Keratinocyte (primary cell): ENCODE data around the gene LRRC7. TPM values are rescaled to one million over a fixed set of nuclear protein-coding genes. Genes with fewer than 3 reads are reported as not detected.

ENCODE experiments used
- DNase-seq: peaks from one replicate; pipeline ENCODE4 v3.0.0-alpha.2; 2011; ENCODE audit warnings: low read depth, missing footprints, low spot score
- FAIRE-seq: peaks from 2 replicates; lab custom pipeline; 2011; peaks lifted over from hg19 to GRCh38; lab: Jason Lieb, UNC
- H2AFZ ChIP-seq: 2 replicates; pipeline ENCODE4 v1.6.0; 2012; ENCODE audit warnings: low read length, control low read depth, inconsistent platforms; ENCODE audit not compliant: control insufficient read depth
- H3K27ac ChIP-seq: 2 replicates; pipeline ENCODE4 v1.5.1; 2011; ENCODE audit warnings: low read length; ENCODE audit not compliant: control insufficient read depth, insufficient read depth
- H3K27me3 ChIP-seq: 3 replicates; pipeline ENCODE4 v1.6.0; 2011; ENCODE audit warnings: low read length; ENCODE audit not compliant: control insufficient read depth, insufficient read depth; ENCODE audit errors: extremely low read depth
- H3K36me3 ChIP-seq, 2 experiments: 2 replicates in 1 of 2; 3 replicates in 1 of 2; pipeline ENCODE4 v1.5.1; 2011; ENCODE audit warnings: low read length in 2 of 2, mild to moderate bottlenecking in 1 of 2; ENCODE audit not compliant: control insufficient read depth in 2 of 2, insufficient read depth in 2 of 2; ENCODE audit errors: extremely low read depth in 1 of 2
- H3K4me1 ChIP-seq: 3 replicates; pipeline ENCODE4 v1.5.1; 2011; ENCODE audit warnings: low read length; ENCODE audit not compliant: control insufficient read depth, insufficient read depth; ENCODE audit errors: extremely low read depth
- H3K4me2 ChIP-seq: 3 replicates; pipeline ENCODE4 v1.6.0; 2011; ENCODE audit warnings: low read depth, low read length; ENCODE audit not compliant: control insufficient read depth, insufficient read depth; ENCODE audit errors: extremely low read depth
- H3K4me3 ChIP-seq, 3 experiments: fragments of 200-600 bp in 1 of 3; sonication (generic) in 1 of 3; 2 replicates in 2 of 3; 3 replicates in 1 of 3; pipeline ENCODE4 v1.5.1; 2011 to 2016; ENCODE audit warnings: low read length in 3 of 3, mild to moderate bottlenecking in 3 of 3, control low read depth in 2 of 3, inconsistent platforms in 1 of 3, low read depth in 1 of 3, mixed read lengths in 1 of 3, mixed run types in 1 of 3, moderate library complexity in 1 of 3; ENCODE audit not compliant: control insufficient read depth in 2 of 3, insufficient read depth in 2 of 3; ENCODE audit errors: extremely low read depth in 1 of 3
- H3K79me2 ChIP-seq: 2 replicates; pipeline ENCODE4 v1.6.0; 2012; ENCODE audit warnings: low read length; ENCODE audit not compliant: control insufficient read depth, insufficient read depth
- H3K9ac ChIP-seq: 3 replicates; pipeline ENCODE4 v1.6.0; 2011; ENCODE audit warnings: low read length; ENCODE audit not compliant: control insufficient read depth, insufficient read depth; ENCODE audit errors: extremely low read depth
- H3K9me1 ChIP-seq: 3 replicates; pipeline ENCODE4 v1.6.0; 2011; ENCODE audit warnings: low read length; ENCODE audit not compliant: control insufficient read depth, insufficient read depth; ENCODE audit errors: extremely low read depth
- H3K9me3 ChIP-seq: 2 replicates; pipeline ENCODE4 v1.5.1; 2012; ENCODE audit warnings: low read depth, low read length; ENCODE audit not compliant: control insufficient read depth
- H4K20me1 ChIP-seq: 3 replicates; pipeline ENCODE4 v1.6.0; 2011; ENCODE audit warnings: low read length; ENCODE audit not compliant: control insufficient read depth, insufficient read depth; ENCODE audit errors: extremely low read depth
- CTCF ChIP-seq, 3 experiments: IDR thresholded peaks in 1 of 3; conservative IDR thresholded peaks in 1 of 3; optimal IDR thresholded peaks in 1 of 3; 2 replicates in 2 of 3; 3 replicates in 1 of 3; pipeline versions ENCODE3 to v1.5.1; 2011; ENCODE audit warnings: low read length in 3 of 3, mild to moderate bottlenecking in 3 of 3, moderate library complexity in 2 of 3, control low read depth in 1 of 3, inconsistent platforms in 1 of 3; ENCODE audit not compliant: insufficient read depth in 2 of 3; ENCODE audit errors: extremely low read depth in 1 of 3
- EZH2 ChIP-seq: IDR thresholded peaks from one replicate; pipeline ENCODE4 v1.6.1; 2012; ENCODE audit warnings: inconsistent platforms, mild to moderate bottlenecking, low read length, moderate library complexity
- dilution Hi-C: fragments of 300-500 bp; cut with MboI; formaldehyde crosslinking; loops from one replicate; pipeline ENCODE4 v1.7.0; 2020; ENCODE audit warnings: low sequenced_read_pairs; ENCODE audit not compliant: extremely low pct_ligation_motif_present
- polyA plus RNA-seq, 5 experiments: library from polyadenylated mRNA; depleted of rRNA in 3 of 5; stranded (reverse) in 3 of 5; stranded (forward) in 1 of 5; unstranded in 1 of 5; fragments of >200 nt; gene quantifications; 1 replicate in 1 of 5; 2 replicates in 3 of 5; 3 replicates in 1 of 5; pipeline versions ENCODE4 v1.2.1 to v1.2.3, GENCODE V29; 2011 to 2012; ENCODE audit warnings: missing spikeins in 2 of 5, low read depth in 1 of 5, low replicate concordance in 1 of 5

Gene LRRC7
- polyA plus RNA-seq, 1 donor (not counting 4 experiments of a cell fraction or from before 2014, with no cell fraction given): 0.28 TPM

GRCh38 chr1:69688193-69688592 lies 120.5 kb downstream of the LRRC7 start:
- Histone ChIP-seq H3K9ac (no peak overlapping the region), H4K20me1 (no peaks in the 10 kb centered on the region), H3K27ac (no peak overlapping the region), H3K79me2 (no peaks in the 10 kb centered on the region), H3K27me3 (no peaks in the 10 kb centered on the region), H3K4me2 (no peak overlapping the region), H3K36me3 (no peaks in the 10 kb centered on the region), H2AFZ (no peak overlapping the region), H3K9me3 (no peaks in the 10 kb centered on the region), H3K4me3 (no peak overlapping the region), H3K4me1 (no peaks in the 10 kb centered on the region), H3K9me1 (no peaks in the 10 kb centered on the region)
- no peak for DNase-seq
- FAIRE-seq: no peak
- dilution Hi-C loops: no loop called here
- no peak for TF ChIP-seq CTCF (optimal IDR thresholded peaks at IDR 0.05 in 1 of 3, IDR thresholded peaks at IDR 0.05 in 1 of 3, conservative IDR thresholded peaks at IDR 0.05 in 1 of 3; ENCODE audit: extremely low read depth in 1 of 3, insufficient read depth in 2 of 3, low read length in 3 of 3)
- TF ChIP-seq EZH2: no peak

GRCh38 chr1:69691179-69691578 lies 123.5 kb downstream of the LRRC7 start:
- FAIRE-seq (no peak), DNase-seq (no peak)
- Histone ChIP-seq H3K4me3 (no peak overlapping the region), H4K20me1 (no peaks in the 10 kb centered on the region), H3K27ac (no peak overlapping the region), H3K27me3 (no peaks in the 10 kb centered on the region), H2AFZ (no peak overlapping the region), H3K36me3 (no peaks in the 10 kb centered on the region), H3K79me2 (no peaks in the 10 kb centered on the region), H3K9ac (no peak overlapping the region), H3K4me2 (no peak overlapping the region), H3K9me1 (no peaks in the 10 kb centered on the region), H3K4me1 (peaks cover 15% of the 10 kb centered on the region), H3K9me3 (no peaks in the 10 kb centered on the region)
- TF ChIP-seq CTCF (optimal IDR thresholded peaks at IDR 0.05 in 1 of 3, IDR thresholded peaks at IDR 0.05 in 1 of 3, conservative IDR thresholded peaks at IDR 0.05 in 1 of 3; ENCODE audit: extremely low read depth in 1 of 3, insufficient read depth in 2 of 3, low read length in 3 of 3) (no peak), EZH2 (no peak)
- dilution Hi-C loops: no loop called here
